DND-41 (cell line): ENCODE measurements around the gene BOD1.

Experiments
- EZH2 ChIP-seq: IDR thresholded peaks from 3 replicates; pipeline ENCODE4 v1.6.1; 2012; ENCODE audit warnings: borderline replicate concordance, low read depth, mild to moderate bottlenecking, moderate library complexity, low read length, inconsistent platforms; ENCODE audit not compliant: severe bottlenecking
- TF ChIP-seq, protein P1 (sequence below): IDR thresholded peaks from 2 replicates; pipeline ENCODE4 v1.5.1; 2012; ENCODE audit warnings: borderline replicate concordance, low read length, moderate library complexity, mild to moderate bottlenecking; ENCODE audit not compliant: poor library complexity, severe bottlenecking; ENCODE audit errors: extremely low read depth

GRCh38 chr5:173611706-173612105, 4.7 kb downstream of the BOD1 start:
- TF ChIP-seq, protein P1, sequence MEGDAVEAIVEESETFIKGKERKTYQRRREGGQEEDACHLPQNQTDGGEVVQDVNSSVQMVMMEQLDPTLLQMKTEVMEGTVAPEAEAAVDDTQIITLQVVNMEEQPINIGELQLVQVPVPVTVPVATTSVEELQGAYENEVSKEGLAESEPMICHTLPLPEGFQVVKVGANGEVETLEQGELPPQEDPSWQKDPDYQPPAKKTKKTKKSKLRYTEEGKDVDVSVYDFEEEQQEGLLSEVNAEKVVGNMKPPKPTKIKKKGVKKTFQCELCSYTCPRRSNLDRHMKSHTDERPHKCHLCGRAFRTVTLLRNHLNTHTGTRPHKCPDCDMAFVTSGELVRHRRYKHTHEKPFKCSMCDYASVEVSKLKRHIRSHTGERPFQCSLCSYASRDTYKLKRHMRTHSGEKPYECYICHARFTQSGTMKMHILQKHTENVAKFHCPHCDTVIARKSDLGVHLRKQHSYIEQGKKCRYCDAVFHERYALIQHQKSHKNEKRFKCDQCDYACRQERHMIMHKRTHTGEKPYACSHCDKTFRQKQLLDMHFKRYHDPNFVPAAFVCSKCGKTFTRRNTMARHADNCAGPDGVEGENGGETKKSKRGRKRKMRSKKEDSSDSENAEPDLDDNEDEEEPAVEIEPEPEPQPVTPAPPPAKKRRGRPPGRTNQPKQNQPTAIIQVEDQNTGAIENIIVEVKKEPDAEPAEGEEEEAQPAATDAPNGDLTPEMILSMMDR, result no peak
- no peak for TF ChIP-seq EZH2
